T-cell (primary cell): ENCODE measurements around the gene GPR27. TPM values are rescaled to one million over a fixed set of nuclear protein-coding genes. Genes with fewer than 3 reads are reported as not detected.
A peak's percentile ranks its signal among the peaks of the same experiment; 100 is the strongest.

Source experiments
- ATAC-seq, 4 experiments: fragments of 200-7000 bp in 3 of 4; fragments of 150-1000 bp in 1 of 4; cut with Tn5 transposase; replicated peaks in 1 of 4; 1 replicate in 3 of 4; 2 replicates in 1 of 4; pipeline ENCODE4 v1.10.0; 2021; ENCODE audit warnings: moderate library complexity in 3 of 4, mild to moderate bottlenecking in 2 of 4, moderate number of reproducible peaks in 1 of 4
- CTCF ChIA-PET, 2 donors: fragments of 300-600 bp; sonication (Branson Sonifier 250); formaldehyde crosslinking; loops; one replicate each; lab custom pipeline; 2022; ENCODE audit warnings: antibody characterized with exemption in 2 of 2; lab: Charles Lee
- POLR2A ChIA-PET, 2 donors: fragments of 300-600 bp; sonication (Branson Sonifier 250); formaldehyde crosslinking; loops; one replicate each; lab custom pipeline; 2022; ENCODE audit warnings: antibody characterized with exemption in 2 of 2; lab: Charles Lee
- DNase-seq, 35 experiments: peaks; one replicate each; pipeline versions ENCODE4 v3.0.0 to v3.0.0-alpha.2; 2013 to 2023
- H3K27ac ChIP-seq: one replicate; pipeline ENCODE4 v1.5.1; 2013; ENCODE audit warnings: low read length
- H3K27me3 ChIP-seq, 2 experiments: replicated peaks in 1 of 2; 1 replicate in 1 of 2; 2 replicates in 1 of 2; pipeline versions ENCODE4 v1.6.1 to v1.7.0; 2013; ENCODE audit warnings: low read length in 1 of 2, mixed read lengths in 1 of 2; ENCODE audit not compliant: control insufficient read depth in 2 of 2, insufficient read depth in 2 of 2; ENCODE audit errors: extremely low read depth in 1 of 2
- H3K36me3 ChIP-seq, 2 donors: 1 replicate in 1 of 2; 2 replicates in 1 of 2; pipeline versions ENCODE4 v1.6.1 to v1.7.0; 2013; ENCODE audit warnings: low read length in 1 of 2; ENCODE audit not compliant: control insufficient read depth in 2 of 2, insufficient read depth in 1 of 2; ENCODE audit errors: extremely low read depth in 1 of 2
- H3K4me1 ChIP-seq, 2 experiments: 1 replicate in 1 of 2; 2 replicates in 1 of 2; pipeline versions ENCODE4 v1.6.1 to v1.7.0; 2013; ENCODE audit warnings: low read length in 2 of 2, mixed read lengths in 1 of 2; ENCODE audit not compliant: insufficient read depth in 2 of 2, control insufficient read depth in 1 of 2; ENCODE audit errors: extremely low read depth in 1 of 2
- H3K4me3 ChIP-seq, 2 donors: 1 replicate in 1 of 2; 2 replicates in 1 of 2; pipeline versions ENCODE4 v1.5.1 to v1.7.0; 2013; ENCODE audit warnings: mild to moderate bottlenecking in 2 of 2, low read length in 1 of 2, moderate library complexity in 1 of 2; ENCODE audit not compliant: control insufficient read depth in 1 of 2; ENCODE audit errors: extremely low read depth in 1 of 2
- H3K9me3 ChIP-seq: 2 replicates; pipeline ENCODE4 v1.7.0; 2013
- H3K27ac Mint-ChIP-seq, 2 donors: one replicate each; pipeline ENCODE4 v1.8.0; 2020 to 2021; ENCODE audit warnings: mild to moderate bottlenecking in 2 of 2, mixed read lengths in 2 of 2
- H3K27me3 Mint-ChIP-seq, 2 donors: one replicate each; pipeline ENCODE4 v1.8.0; 2021 to 2022; ENCODE audit warnings: mixed read lengths in 2 of 2
- H3K36me3 Mint-ChIP-seq: one replicate; pipeline ENCODE4 v1.8.0; 2021; ENCODE audit warnings: mixed read lengths
- H3K4me1 Mint-ChIP-seq, 3 donors: one replicate each; pipeline ENCODE4 v1.8.0; 2020 to 2022; ENCODE audit warnings: mixed read lengths in 3 of 3, mild to moderate bottlenecking in 1 of 3
- H3K4me3 Mint-ChIP-seq, 3 donors: one replicate each; pipeline ENCODE4 v1.8.0; 2020 to 2022; ENCODE audit warnings: mild to moderate bottlenecking in 3 of 3, mixed read lengths in 3 of 3, moderate library complexity in 3 of 3
- H3K9me3 Mint-ChIP-seq, 3 donors: one replicate each; pipeline ENCODE4 v1.8.0; 2020 to 2022; ENCODE audit warnings: mixed read lengths in 3 of 3
- WGBS: methylation state at CpG from one replicate; pipeline ENCODE4 v1.1.5; 2013; ENCODE audit warnings: missing lambda C conversion rate; ENCODE audit not compliant: insufficient coverage; 5-methylcytosine and 5-hydroxymethylcytosine counted together
- total RNA-seq, 35 experiments: library from RNA in 6 of 35; stranded (reverse) in 6 of 35; fragments of 120-200 nt in 1 of 35; gene quantifications; one replicate each; pipeline versions ENCODE4 v1.2.1 to v1.2.4 and lab custom pipeline; 2013 to 2026

Gene GPR27
- total RNA-seq, 5 donors from 2014 or later (not counting 1 experiment from before 2014, with no cell fraction given) = 0.42 to 1.3 (median 0.73) TPM

GRCh38 chr3:71721651-71722157 is 32.0 kb upstream of the GPR27 start:
- H3K9me3 Mint-ChIP-seq = no peaks in the 10 kb centered on the region
- H3K4me3 Mint-ChIP-seq = peak overlapping the region; percentile 68 to 96 (median 72)
- Histone ChIP-seq H3K9me3 (no peaks in the 10 kb centered on the region), H3K4me1 (peaks cover 38 to 63% of the 10 kb centered on the region in 2 experiments), H3K36me3 (peaks cover 0 to 7% of the 10 kb centered on the region in 2 donors), H3K27me3 (no peaks in the 10 kb centered on the region), H3K4me3 (peak overlapping the region in 1 of 2 donors; percentile 10), H3K27ac (peak overlapping the region; percentile 80)
- 17% methylated on average over 3 of the region's 6 CpGs for WGBS
- peaks cover 77 to 84% (median 84%) of the 10 kb centered on the region in 3 donors for H3K4me1 Mint-ChIP-seq
- CTCF ChIA-PET = interaction anchor here (0.5 to 3.4 kb wide), 4 partner anchors 8 to 935 kb away, joined by 3 to 13 read pairs (median 4); no protein-coding TSS in a partner anchor
- H3K36me3 Mint-ChIP-seq = peaks cover 16% of the 10 kb centered on the region
- POLR2A ChIA-PET = interaction anchor here in 1 of 2 donors (0.6 kb wide), 3 partner anchors 591 to 743 kb away, joined by 3 to 13 read pairs (median 4); no protein-coding TSS in a partner anchor
- no peaks in the 10 kb centered on the region for H3K27me3 Mint-ChIP-seq
- ATAC-seq (peak; percentile 32 to 41 (median 37)), DNase-seq (peak in 18 of 35 experiments; percentile 13 to 53 (median 30))
- peak overlapping the region; percentile 94 to 96 for H3K27ac Mint-ChIP-seq

- Mint-ChIP-seq H3K36me3 (peaks cover 16% of the 10 kb centered on the region), H3K4me3 (peak overlapping the region; percentile 68 to 96 (median 94)), H3K9me3 (no peaks in the 10 kb centered on the region), H3K4me1 (peaks cover 71 to 79% (median 78%) of the 10 kb centered on the region in 3 donors), H3K27ac (peak overlapping the region; percentile 94 to 96), H3K27me3 (no peaks in the 10 kb centered on the region)
- POLR2A ChIA-PET = no interaction called here
- no CpG with 5 or more reads among the region's 1 CpG for WGBS
- Histone ChIP-seq H3K4me1 (peaks cover 38 to 60% of the 10 kb centered on the region in 2 experiments), H3K27me3 (no peaks in the 10 kb centered on the region), H3K4me3 (peak overlapping the region; percentile 21 to 94), H3K36me3 (peaks cover 0 to 7% of the 10 kb centered on the region in 2 donors), H3K27ac (peak overlapping the region; percentile 80), H3K9me3 (no peaks in the 10 kb centered on the region)
- no peak for DNase-seq
- CTCF ChIA-PET = interaction anchor here in 1 of 2 donors (0.6 to 3.4 kb wide), 3 partner anchors 11 to 687 kb away, joined by 3 to 13 read pairs (median 4); no protein-coding TSS in a partner anchor
- ATAC-seq = no peak
Measured at GRCh38 chr3:71722693-71723092, 31.0 kb upstream of the GPR27 start.

GRCh38 chr3:71723452-71724170 is 30.0 kb upstream of the GPR27 start:
- Mint-ChIP-seq H3K36me3 (peaks cover 16% of the 10 kb centered on the region), H3K4me1 (peaks cover 68 to 76% (median 75%) of the 10 kb centered on the region in 3 donors), H3K27ac (peak overlapping the region; percentile 94 to 96), H3K27me3 (no peaks in the 10 kb centered on the region), H3K9me3 (no peaks in the 10 kb centered on the region), H3K4me3 (peak overlapping the region; percentile 68 to 96 (median 94))
- H3K4me1 ChIP-seq = peaks cover 35 to 62% of the 10 kb centered on the region in 2 experiments
- peak in 3 of 4 experiments; percentile 30 to 57 (median 32) for ATAC-seq
- ChIA-PET CTCF (interaction anchor here (0.6 to 3.4 kb wide), 7 partner anchors 8 to 1096 kb away, joined by 3 to 13 read pairs (median 3); no protein-coding TSS in a partner anchor), POLR2A (interaction anchor here in 1 of 2 donors (1.0 kb wide), 1 partner anchor 43 kb away, joined by 5 read pairs; no protein-coding TSS in a partner anchor)
- WGBS = 0% methylated on average over 1 of the region's 6 CpGs
- no peaks in the 10 kb centered on the region for H3K9me3 ChIP-seq
- no peaks in the 10 kb centered on the region for H3K27me3 ChIP-seq
- peaks cover 0 to 7% of the 10 kb centered on the region in 2 donors for H3K36me3 ChIP-seq
- peak overlapping the region; percentile 66 to 94 for H3K4me3 ChIP-seq
- peak overlapping the region; percentile 80 for H3K27ac ChIP-seq
- DNase-seq = peak in 30 of 35 experiments; percentile 21 to 77 (median 55)

GRCh38 chr3:71724171-71724453 is 29.5 kb upstream of the GPR27 start:
- H3K9me3 Mint-ChIP-seq = no peaks in the 10 kb centered on the region
- Histone ChIP-seq H3K9me3 (no peaks in the 10 kb centered on the region), H3K4me1 (peaks cover 37 to 62% of the 10 kb centered on the region in 2 experiments), H3K4me3 (peak overlapping the region; percentile 66 to 94), H3K27ac (peak overlapping the region; percentile 80), H3K36me3 (peaks cover 0 to 7% of the 10 kb centered on the region in 2 donors), H3K27me3 (no peaks in the 10 kb centered on the region)
- CTCF ChIA-PET = interaction anchor here (0.5 to 3.4 kb wide), 6 partner anchors 11 to 1095 kb away, joined by 3 to 13 read pairs (median 4); no protein-coding TSS in a partner anchor
- ATAC-seq (no peak), DNase-seq (no peak)
- H3K36me3 Mint-ChIP-seq = peaks cover 13% of the 10 kb centered on the region
- H3K27ac Mint-ChIP-seq = peak overlapping the region; percentile 94 to 96
- POLR2A ChIA-PET = interaction anchor here in 1 of 2 donors (1.0 kb wide), 1 partner anchor 43 kb away, joined by 5 read pairs; no protein-coding TSS in a partner anchor
- peaks cover 68 to 76% (median 75%) of the 10 kb centered on the region in 3 donors for H3K4me1 Mint-ChIP-seq
- H3K27me3 Mint-ChIP-seq = no peaks in the 10 kb centered on the region
- peak overlapping the region; percentile 68 to 96 (median 94) for H3K4me3 Mint-ChIP-seq

- H3K27ac ChIP-seq = peak overlapping the region; percentile 80
- under 1% methylated on average over 59 of the region's 73 CpGs for WGBS
- H3K4me1 ChIP-seq = peaks cover 43 to 62% of the 10 kb centered on the region in 2 experiments
- Mint-ChIP-seq H3K4me3 (peak overlapping the region; percentile 68 to 96 (median 94)), H3K36me3 (peaks cover 9% of the 10 kb centered on the region), H3K27me3 (no peaks in the 10 kb centered on the region), H3K4me1 (peaks cover 68 to 76% (median 75%) of the 10 kb centered on the region in 3 donors), H3K27ac (peak overlapping the region; percentile 94 to 96), H3K9me3 (no peaks in the 10 kb centered on the region)
- ChIA-PET CTCF (interaction anchor here (0.5 to 3.4 kb wide), 5 partner anchors 11 to 1095 kb away, joined by 3 to 13 read pairs (median 4); no protein-coding TSS in a partner anchor), POLR2A (interaction anchor here in 1 of 2 donors (0.5 kb wide), 1 partner anchor 593 kb away, joined by 4 read pairs; no protein-coding TSS in a partner anchor)
- H3K4me3 ChIP-seq = peak overlapping the region; percentile 66 to 94
- no peaks in the 10 kb centered on the region for H3K9me3 ChIP-seq
- ATAC-seq (peak; percentile 14 to 50 (median 40)), DNase-seq (peak in 15 of 35 experiments; percentile 9 to 51 (median 34))
- H3K27me3 ChIP-seq = no peaks in the 10 kb centered on the region
- H3K36me3 ChIP-seq = peaks cover 0 to 7% of the 10 kb centered on the region in 2 donors
Measured at GRCh38 chr3:71724584-71725270, 28.9 kb upstream of the GPR27 start.
